Fibroblast of lung (primary cell): Measurements from ENCODE around the gene MAPK4. TPM values are rescaled to one million over a fixed set of nuclear protein-coding genes. Genes with fewer than 3 reads are reported as not detected.
"Not testable (repeated sequence)": the region's sequence is repeated elsewhere in the genome, so short reads cannot be mapped to it uniquely, and the experiment has no call there.

Experiments used
- DNase-seq, 2 donors: peaks; one replicate each; pipeline versions ENCODE4 v3.0.0 to v3.0.0-alpha.2; 2010; ENCODE audit warnings: low read depth in 2 of 2
- H2AFZ ChIP-seq: 2 replicates; pipeline ENCODE4 v1.5.1; 2012; ENCODE audit warnings: low read length, control low read depth, inconsistent platforms
- H3K27ac ChIP-seq: 2 replicates; pipeline ENCODE4 v1.5.1; 2011; ENCODE audit warnings: low read length, control low read depth; ENCODE audit not compliant: insufficient read depth
- H3K27me3 ChIP-seq: 2 replicates; pipeline ENCODE4 v1.5.1; 2011; ENCODE audit warnings: mild to moderate bottlenecking, low read length; ENCODE audit not compliant: control insufficient read depth, insufficient read depth
- H3K36me3 ChIP-seq: 2 replicates; pipeline ENCODE4 v1.5.1; 2011; ENCODE audit warnings: low read length; ENCODE audit not compliant: control insufficient read depth, insufficient read depth
- H3K4me1 ChIP-seq: 2 replicates; pipeline ENCODE4 v1.5.1; 2011; ENCODE audit warnings: low read length; ENCODE audit not compliant: control insufficient read depth, insufficient read depth; ENCODE audit errors: extremely low read depth
- H3K4me2 ChIP-seq: 2 replicates; pipeline ENCODE4 v1.5.1; 2011; ENCODE audit warnings: low read length, control low read depth; ENCODE audit not compliant: insufficient read depth; ENCODE audit errors: extremely low read depth
- H3K4me3 ChIP-seq, 4 experiments: fragments of 200-600 bp in 1 of 4; sonication (generic) in 1 of 4; replicated peaks in 1 of 4; 2 replicates each; pipeline ENCODE4 v1.5.1; 2011 to 2016; ENCODE audit warnings: low read length in 4 of 4, low read depth in 3 of 4, mild to moderate bottlenecking in 3 of 4, control low read depth in 2 of 4, inconsistent platforms in 1 of 4, mixed read lengths in 1 of 4; ENCODE audit not compliant: insufficient read depth in 1 of 4; ENCODE audit errors: control extremely low read depth in 1 of 4
- H3K79me2 ChIP-seq: 2 replicates; pipeline ENCODE4 v1.5.1; 2012; ENCODE audit warnings: mild to moderate bottlenecking, low read length, inconsistent platforms; ENCODE audit not compliant: control insufficient read depth, insufficient read depth
- H3K9ac ChIP-seq: 2 replicates; pipeline ENCODE4 v1.5.1; 2011; ENCODE audit warnings: mild to moderate bottlenecking, low read length, control low read depth; ENCODE audit not compliant: insufficient read depth
- H3K9me3 ChIP-seq: 2 replicates; pipeline ENCODE4 v1.5.1; 2012; ENCODE audit warnings: low read depth, low read length; ENCODE audit not compliant: control insufficient read depth, insufficient read depth
- H4K20me1 ChIP-seq: 2 replicates; pipeline ENCODE4 v1.5.1; 2011; ENCODE audit warnings: low read length; ENCODE audit not compliant: control insufficient read depth, insufficient read depth; ENCODE audit errors: extremely low read depth
- EZH2 ChIP-seq: IDR thresholded peaks from 2 replicates; pipeline ENCODE4 v1.5.1; 2012; ENCODE audit warnings: low read length, control low read depth, mild to moderate bottlenecking; ENCODE audit errors: missing control alignments
- polyA plus RNA-seq, 2 donors: library from polyadenylated mRNA; depleted of rRNA in 1 of 2; stranded (reverse) in 1 of 2; unstranded in 1 of 2; fragments of >200 nt; gene quantifications; 2 replicates each; pipeline ENCODE4 v1.2.1, GENCODE V29; 2011 to 2012; ENCODE audit warnings: missing spikeins in 1 of 2
- total RNA-seq: library from RNA; depleted of rRNA; stranded (reverse); fragments of >200 nt; gene quantifications from 2 replicates; pipeline ENCODE4 v1.2.1, GENCODE V29; 2014
- TF ChIP-seq, protein P1 (sequence below), 2 donors: IDR thresholded peaks in 1 of 2; conservative IDR thresholded peaks in 1 of 2; 1 replicate in 1 of 2; 2 replicates in 1 of 2; pipeline ENCODE4 v1.5.1; 2011 to 2012; ENCODE audit warnings: low read length in 2 of 2, control low read depth in 1 of 2, inconsistent platforms in 1 of 2, low read depth in 1 of 2, mild to moderate bottlenecking in 1 of 2

The MAPK4 gene
- total and polyA plus RNA-seq, 2 donors (not counting 1 experiment from before 2014, with no cell fraction given), result not detected

DNA sequence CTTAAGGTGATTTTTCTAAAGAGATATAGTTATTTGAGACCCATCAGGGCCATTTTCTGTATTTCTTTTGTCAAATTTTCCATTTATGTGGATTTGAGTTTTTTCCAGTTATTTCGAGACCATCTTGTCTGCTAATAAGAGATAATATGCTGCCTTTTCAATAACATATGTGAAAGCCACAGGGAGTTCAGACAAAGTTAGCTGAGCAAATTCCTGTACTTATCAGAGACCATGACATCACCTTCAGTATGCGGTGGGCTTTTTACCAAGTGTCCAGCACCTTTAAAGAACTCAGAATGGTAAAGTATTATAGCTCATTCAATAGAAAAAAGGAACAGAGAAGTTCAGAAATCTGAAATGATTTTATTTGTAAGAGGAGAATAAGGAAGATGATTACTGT, 11.7 kb downstream of the MAPK4 start:
- no peaks in the 10 kb centered on the region for H3K4me1 ChIP-seq
- no peak overlapping the region for H3K9ac ChIP-seq

GRCh38 chr18:50573196-50573595, 13.3 kb downstream of the MAPK4 start:
- not testable (repeated sequence) for H3K9ac ChIP-seq, H3K27me3 ChIP-seq, H2AFZ ChIP-seq, H3K79me2 ChIP-seq, H3K4me1 ChIP-seq, DNase-seq, H4K20me1 ChIP-seq, H3K9me3 ChIP-seq, H3K27ac ChIP-seq, H3K36me3 ChIP-seq, H3K4me3 ChIP-seq, H3K4me2 ChIP-seq

More for the DNA sequence above, 11.7 kb downstream of the MAPK4 start:
- H3K79me2 ChIP-seq, result no peaks in the 10 kb centered on the region
- no peak for DNase-seq
- no peaks in the 10 kb centered on the region for H3K27me3 ChIP-seq
- H4K20me1 ChIP-seq, result no peaks in the 10 kb centered on the region
- no peak overlapping the region for H3K4me2 ChIP-seq
- H3K27ac ChIP-seq, result no peak overlapping the region
- no peaks in the 10 kb centered on the region for H3K36me3 ChIP-seq
- no peaks in the 10 kb centered on the region for H3K9me3 ChIP-seq
- no peak for TF ChIP-seq EZH2
- TF ChIP-seq, protein P1, sequence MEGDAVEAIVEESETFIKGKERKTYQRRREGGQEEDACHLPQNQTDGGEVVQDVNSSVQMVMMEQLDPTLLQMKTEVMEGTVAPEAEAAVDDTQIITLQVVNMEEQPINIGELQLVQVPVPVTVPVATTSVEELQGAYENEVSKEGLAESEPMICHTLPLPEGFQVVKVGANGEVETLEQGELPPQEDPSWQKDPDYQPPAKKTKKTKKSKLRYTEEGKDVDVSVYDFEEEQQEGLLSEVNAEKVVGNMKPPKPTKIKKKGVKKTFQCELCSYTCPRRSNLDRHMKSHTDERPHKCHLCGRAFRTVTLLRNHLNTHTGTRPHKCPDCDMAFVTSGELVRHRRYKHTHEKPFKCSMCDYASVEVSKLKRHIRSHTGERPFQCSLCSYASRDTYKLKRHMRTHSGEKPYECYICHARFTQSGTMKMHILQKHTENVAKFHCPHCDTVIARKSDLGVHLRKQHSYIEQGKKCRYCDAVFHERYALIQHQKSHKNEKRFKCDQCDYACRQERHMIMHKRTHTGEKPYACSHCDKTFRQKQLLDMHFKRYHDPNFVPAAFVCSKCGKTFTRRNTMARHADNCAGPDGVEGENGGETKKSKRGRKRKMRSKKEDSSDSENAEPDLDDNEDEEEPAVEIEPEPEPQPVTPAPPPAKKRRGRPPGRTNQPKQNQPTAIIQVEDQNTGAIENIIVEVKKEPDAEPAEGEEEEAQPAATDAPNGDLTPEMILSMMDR (conservative IDR thresholded peaks at IDR 0.05 in 1 of 2, IDR thresholded peaks at IDR 0.05 in 1 of 2; ENCODE audit: low read depth in 1 of 2, low read length in 2 of 2), result no peak
- H2AFZ ChIP-seq, result no peak overlapping the region
- no peak overlapping the region for H3K4me3 ChIP-seq

- no peaks in the 10 kb centered on the region for H3K9me3 ChIP-seq
- no peaks in the 10 kb centered on the region for H3K27me3 ChIP-seq
- H3K4me3 ChIP-seq, result no peak overlapping the region
- H3K79me2 ChIP-seq, result no peaks in the 10 kb centered on the region
- H3K4me2 ChIP-seq, result no peak overlapping the region
- no peak for DNase-seq
- H3K4me1 ChIP-seq, result no peaks in the 10 kb centered on the region
- TF ChIP-seq, protein P1 (conservative IDR thresholded peaks at IDR 0.05 in 1 of 2, IDR thresholded peaks at IDR 0.05 in 1 of 2; ENCODE audit: low read depth in 1 of 2, low read length in 2 of 2), result peak in 1 of 2 donors; percentile 11
- TF ChIP-seq EZH2, result no peak
- H2AFZ ChIP-seq, result no peak overlapping the region
- H3K36me3 ChIP-seq, result no peaks in the 10 kb centered on the region
- no peak overlapping the region for H3K9ac ChIP-seq
- H3K27ac ChIP-seq, result no peak overlapping the region
- H4K20me1 ChIP-seq, result no peaks in the 10 kb centered on the region
These were observed 13.8 kb downstream of the MAPK4 start for GRCh38 chr18:50573679-50574078.
